HepG2 (cell line): ENCODE measurements around the gene CASKIN1. TPM values are rescaled to one million over a fixed set of nuclear protein-coding genes. Genes with fewer than 3 reads are reported as not detected.

Experiments
- ELF3 ChIP-seq: IDR thresholded peaks from 2 replicates; pipeline ENCODE4 v1.6.1; 2016; ENCODE audit warnings: missing genetic modification reagents, missing compliant biosample characterization
- GTF2F1 ChIP-seq: fragments of 150-350 bp; IDR thresholded peaks from 2 replicates; pipeline ENCODE4 v1.6.1; 2014; ENCODE audit warnings: low read length
- HHEX ChIP-seq: IDR thresholded peaks from 2 replicates; pipeline ENCODE4 v1.6.1; 2016; ENCODE audit warnings: control low read depth
- KDM5B ChIP-seq: sonication (generic); formaldehyde crosslinking; IDR thresholded peaks from 2 replicates; pipeline ENCODE4 v1.4.0; 2020; ENCODE audit warnings: missing genetic modification reagents, mild to moderate bottlenecking, borderline replicate concordance
- MIXL1 ChIP-seq: IDR thresholded peaks from 2 replicates; pipeline ENCODE4 v1.6.1; 2016
- NR2F6 ChIP-seq, 2 experiments: IDR thresholded peaks; 2 replicates each; pipeline ENCODE4 v1.6.1; 2016; ENCODE audit warnings: antibody characterized with exemption in 1 of 2, mild to moderate bottlenecking in 1 of 2
- REL ChIP-seq: sonication (generic); formaldehyde crosslinking; conservative IDR thresholded peaks from 2 replicates; pipeline ENCODE4 v1.8.0; 2022; ENCODE audit warnings: mild to moderate bottlenecking, missing genetic modification reagents, moderate library complexity
- RFXAP ChIP-seq: sonication (generic); formaldehyde crosslinking; IDR thresholded peaks from 2 replicates; pipeline ENCODE4 v1.4.0; 2020; ENCODE audit warnings: missing genetic modification reagents, borderline replicate concordance
- SAFB2 ChIP-seq: sonication (generic); formaldehyde crosslinking; IDR thresholded peaks from 2 replicates; pipeline ENCODE4 v1.5.1; 2020; ENCODE audit warnings: missing genetic modification reagents, low read depth, mild to moderate bottlenecking, borderline replicate concordance
- SATB2 ChIP-seq: sonication (generic); formaldehyde crosslinking; IDR thresholded peaks from 2 replicates; pipeline ENCODE4 v1.5.0; 2020; ENCODE audit warnings: missing genetic modification reagents
- SNAPC5 ChIP-seq: sonication (generic); formaldehyde crosslinking; IDR thresholded peaks from 2 replicates; pipeline ENCODE4 v1.8.1; 2023; ENCODE audit warnings: mild to moderate bottlenecking, missing genetic modification reagents, borderline replicate concordance
- TEAD3 ChIP-seq: optimal IDR thresholded peaks from 2 replicates; pipeline ENCODE3; 2016; ENCODE audit warnings: borderline replicate concordance
- TFDP2 ChIP-seq: sonication (generic); formaldehyde crosslinking; IDR thresholded peaks from 2 replicates; pipeline ENCODE4 v1.4.0; 2020; ENCODE audit warnings: missing genetic modification reagents
- YY1 ChIP-seq: IDR thresholded peaks from 2 replicates; pipeline ENCODE4 v1.6.1; 2011; ENCODE audit warnings: low read length, low read depth, moderate library complexity, mild to moderate bottlenecking; ENCODE audit not compliant: insufficient read depth, insufficient replicate concordance
- ZFP36L1 ChIP-seq: sonication (generic); formaldehyde crosslinking; IDR thresholded peaks from 2 replicates; pipeline ENCODE4 v1.8.0; 2022; ENCODE audit warnings: mild to moderate bottlenecking, missing genetic modification reagents, moderate library complexity
- ZNF367 ChIP-seq: sonication (generic); formaldehyde crosslinking; IDR thresholded peaks from 2 replicates; pipeline ENCODE4 v1.4.0; 2020; ENCODE audit warnings: missing genetic modification reagents, borderline replicate concordance
- ZNF414 ChIP-seq: sonication (generic); formaldehyde crosslinking; IDR thresholded peaks from 2 replicates; pipeline ENCODE4 v1.5.0; 2020; ENCODE audit warnings: missing genetic modification reagents
- ZNF557 ChIP-seq: sonication (generic); formaldehyde crosslinking; IDR thresholded peaks from 2 replicates; pipeline ENCODE4 v1.4.0; 2020; ENCODE audit warnings: missing genetic modification reagents
- ZNF792 ChIP-seq: IDR thresholded peaks from 2 replicates; pipeline ENCODE4 v1.6.1; 2016
- polyA plus RNA-seq, 8 experiments: library from polyadenylated mRNA; depleted of rRNA in 3 of 8; stranded (reverse) in 7 of 8; unstranded in 1 of 8; fragments of >200 nt; fragmentation: Illumina TruSeq in 4 of 8; extraction: Trizol in 4 of 8; gene quantifications; 2 replicates each; pipeline versions ENCODE4 v1.2.1 to v1.2.3, GENCODE V29; 2011 to 2016; ENCODE audit warnings: low read depth in 4 of 8, missing spikeins in 1 of 8, mixed read lengths in 1 of 8; ENCODE audit not compliant: insufficient read depth in 1 of 8
- total RNA-seq, 5 experiments: library from RNA; depleted of rRNA; stranded (reverse); fragments of >200 nt; fragmentation: Illumina TruSeq; extraction: Trizol; gene quantifications; 2 replicates each; pipeline ENCODE4 v1.2.3, GENCODE V29; 2016; ENCODE audit warnings: low read depth in 1 of 5
- TF ChIP-seq, protein P1 (sequence below): sonication (generic); formaldehyde crosslinking; IDR thresholded peaks from 2 replicates; pipeline ENCODE4 v1.8.0; 2022; ENCODE audit warnings: mild to moderate bottlenecking, missing genetic modification reagents, moderate library complexity
- TF ChIP-seq, protein P2 (sequence below): sonication (generic); formaldehyde crosslinking; IDR thresholded peaks from 2 replicates; pipeline ENCODE4 v1.4.0; 2020; ENCODE audit warnings: low read depth, mild to moderate bottlenecking, missing genetic modification reagents
- TF ChIP-seq, protein P3 (sequence below): sonication (generic); formaldehyde crosslinking; IDR thresholded peaks from 2 replicates; pipeline ENCODE4 v1.4.0; 2020; ENCODE audit warnings: missing genetic modification reagents, low read depth, mild to moderate bottlenecking, borderline replicate concordance
- TF ChIP-seq, protein P4 (sequence below): sonication (generic); formaldehyde crosslinking; IDR thresholded peaks from 2 replicates; pipeline ENCODE4 v1.5.1; 2020; ENCODE audit warnings: mild to moderate bottlenecking, missing genetic modification reagents, moderate library complexity

The CASKIN1 gene
- total and polyA plus RNA-seq, 2 of the 13 experiments (the other 11 are each of a cell fraction or from before 2014, with no cell fraction given): 1.2 to 2.2 TPM

- TF ChIP-seq SAFB2 (CRISPR knock-in tag) (peak; percentile 5; the same call in 1 of the 2 replicates), YY1 (peak; percentile 2), REL (CRISPR knock-in tag) (peak; percentile 14; the same call in 1 of the 2 replicates), TEAD3 (CRISPR knock-in tag) (no peak), RFXAP (CRISPR knock-in tag) (no peak), ZFP36L1 (CRISPR knock-in tag) (no peak), ZNF557 (CRISPR knock-in tag) (no peak), SATB2 (CRISPR knock-in tag) (no peak), ELF3 (CRISPR knock-in tag) (0 out of 2 replicates have a peak, but pooled peaks have one; percentile 6), TFDP2 (CRISPR knock-in tag) (no peak), ZNF414 (CRISPR knock-in tag) (no peak), HHEX (no peak), GTF2F1 (no peak), NR2F6 (IDR thresholded peaks at IDR 0.05) (peak; percentile 53; the same call in 1 of the 2 replicates), NR2F6 (CRISPR knock-in tag; IDR thresholded peaks at IDR 0.05) (peak; percentile 53; the same call in 1 of the 2 replicates), ZNF792 (CRISPR knock-in tag) (0 out of 2 replicates have a peak, but pooled peaks have one; percentile 12), SNAPC5 (CRISPR knock-in tag) (0 out of 2 replicates have a peak, but pooled peaks have one; percentile 2), MIXL1 (no peak), KDM5B (peak; percentile 18; the same call in 1 of the 2 replicates), ZNF367 (CRISPR knock-in tag) (no peak)
- TF ChIP-seq, protein P1, sequence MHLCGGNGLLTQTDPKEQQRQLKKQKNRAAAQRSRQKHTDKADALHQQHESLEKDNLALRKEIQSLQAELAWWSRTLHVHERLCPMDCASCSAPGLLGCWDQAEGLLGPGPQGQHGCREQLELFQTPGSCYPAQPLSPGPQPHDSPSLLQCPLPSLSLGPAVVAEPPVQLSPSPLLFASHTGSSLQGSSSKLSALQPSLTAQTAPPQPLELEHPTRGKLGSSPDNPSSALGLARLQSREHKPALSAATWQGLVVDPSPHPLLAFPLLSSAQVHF (CRISPR knock-in tag): peak; percentile 15
- TF ChIP-seq, protein P2, sequence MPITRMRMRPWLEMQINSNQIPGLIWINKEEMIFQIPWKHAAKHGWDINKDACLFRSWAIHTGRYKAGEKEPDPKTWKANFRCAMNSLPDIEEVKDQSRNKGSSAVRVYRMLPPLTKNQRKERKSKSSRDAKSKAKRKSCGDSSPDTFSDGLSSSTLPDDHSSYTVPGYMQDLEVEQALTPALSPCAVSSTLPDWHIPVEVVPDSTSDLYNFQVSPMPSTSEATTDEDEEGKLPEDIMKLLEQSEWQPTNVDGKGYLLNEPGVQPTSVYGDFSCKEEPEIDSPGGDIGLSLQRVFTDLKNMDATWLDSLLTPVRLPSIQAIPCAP (CRISPR knock-in tag): 0 out of 2 replicates have a peak, but pooled peaks have one; percentile 13
- TF ChIP-seq, protein P3, sequence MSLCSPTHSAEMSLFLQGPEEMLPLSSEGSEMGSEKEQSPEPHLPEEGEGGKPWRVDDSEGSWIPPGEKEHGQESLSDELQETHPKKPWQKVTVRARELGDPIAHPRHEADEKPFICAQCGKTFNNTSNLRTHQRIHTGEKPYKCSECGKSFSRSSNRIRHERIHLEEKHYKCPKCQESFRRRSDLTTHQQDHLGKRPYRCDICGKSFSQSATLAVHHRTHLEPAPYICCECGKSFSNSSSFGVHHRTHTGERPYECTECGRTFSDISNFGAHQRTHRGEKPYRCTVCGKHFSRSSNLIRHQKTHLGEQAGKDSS: 0 out of 2 replicates have a peak, but pooled peaks have one; percentile 8
- TF ChIP-seq, protein P4, sequence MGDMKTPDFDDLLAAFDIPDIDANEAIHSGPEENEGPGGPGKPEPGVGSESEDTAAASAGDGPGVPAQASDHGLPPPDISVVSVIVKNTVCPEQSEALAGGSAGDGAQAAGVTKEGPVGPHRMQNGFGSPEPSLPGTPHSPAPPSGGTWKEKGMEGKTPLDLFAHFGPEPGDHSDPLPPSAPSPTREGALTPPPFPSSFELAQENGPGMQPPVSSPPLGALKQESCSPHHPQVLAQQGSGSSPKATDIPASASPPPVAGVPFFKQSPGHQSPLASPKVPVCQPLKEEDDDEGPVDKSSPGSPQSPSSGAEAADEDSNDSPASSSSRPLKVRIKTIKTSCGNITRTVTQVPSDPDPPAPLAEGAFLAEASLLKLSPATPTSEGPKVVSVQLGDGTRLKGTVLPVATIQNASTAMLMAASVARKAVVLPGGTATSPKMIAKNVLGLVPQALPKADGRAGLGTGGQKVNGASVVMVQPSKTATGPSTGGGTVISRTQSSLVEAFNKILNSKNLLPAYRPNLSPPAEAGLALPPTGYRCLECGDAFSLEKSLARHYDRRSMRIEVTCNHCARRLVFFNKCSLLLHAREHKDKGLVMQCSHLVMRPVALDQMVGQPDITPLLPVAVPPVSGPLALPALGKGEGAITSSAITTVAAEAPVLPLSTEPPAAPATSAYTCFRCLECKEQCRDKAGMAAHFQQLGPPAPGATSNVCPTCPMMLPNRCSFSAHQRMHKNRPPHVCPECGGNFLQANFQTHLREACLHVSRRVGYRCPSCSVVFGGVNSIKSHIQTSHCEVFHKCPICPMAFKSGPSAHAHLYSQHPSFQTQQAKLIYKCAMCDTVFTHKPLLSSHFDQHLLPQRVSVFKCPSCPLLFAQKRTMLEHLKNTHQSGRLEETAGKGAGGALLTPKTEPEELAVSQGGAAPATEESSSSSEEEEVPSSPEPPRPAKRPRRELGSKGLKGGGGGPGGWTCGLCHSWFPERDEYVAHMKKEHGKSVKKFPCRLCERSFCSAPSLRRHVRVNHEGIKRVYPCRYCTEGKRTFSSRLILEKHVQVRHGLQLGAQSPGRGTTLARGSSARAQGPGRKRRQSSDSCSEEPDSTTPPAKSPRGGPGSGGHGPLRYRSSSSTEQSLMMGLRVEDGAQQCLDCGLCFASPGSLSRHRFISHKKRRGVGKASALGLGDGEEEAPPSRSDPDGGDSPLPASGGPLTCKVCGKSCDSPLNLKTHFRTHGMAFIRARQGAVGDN: peak; percentile 54
These were observed 9.5 kb upstream of the CASKIN1 start (continued) for GRCh38 chr16:2205967-2206313.
